CD4-positive, alpha-beta T cell treated with Interleukin-17A for 4 hours (primary cell): ENCODE data around the gene PTOV1.
A peak's percentile ranks its signal among the peaks of the same experiment; 100 is the strongest.

Experiments
- DNase-seq: peaks from one replicate; pipeline ENCODE4 v3.0.0-alpha.2; 2020; ENCODE audit warnings: mixed read lengths

PTOV1 gene

DNA sequence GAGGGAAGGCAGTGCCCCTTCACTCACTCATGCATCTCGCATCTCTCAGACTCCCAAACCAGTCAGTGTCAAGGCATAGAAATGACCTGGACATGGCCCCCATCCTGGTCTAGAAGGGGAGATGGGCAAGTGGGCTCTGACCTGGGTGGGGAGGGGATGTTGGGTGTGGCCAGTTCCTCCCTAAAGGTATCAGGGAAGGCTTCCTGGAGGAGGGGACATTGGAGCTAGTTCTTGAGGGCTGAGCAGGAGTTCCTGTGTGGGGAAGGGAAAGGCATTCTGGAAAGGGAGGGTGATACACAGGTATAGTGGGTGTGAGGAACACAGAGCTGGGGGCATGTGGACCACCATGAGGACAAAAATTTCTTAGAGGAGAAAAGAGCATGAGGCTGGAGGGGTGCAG lies 41.8 kb downstream of the PTOV1 start:
- DNase-seq: no peak

DNA sequence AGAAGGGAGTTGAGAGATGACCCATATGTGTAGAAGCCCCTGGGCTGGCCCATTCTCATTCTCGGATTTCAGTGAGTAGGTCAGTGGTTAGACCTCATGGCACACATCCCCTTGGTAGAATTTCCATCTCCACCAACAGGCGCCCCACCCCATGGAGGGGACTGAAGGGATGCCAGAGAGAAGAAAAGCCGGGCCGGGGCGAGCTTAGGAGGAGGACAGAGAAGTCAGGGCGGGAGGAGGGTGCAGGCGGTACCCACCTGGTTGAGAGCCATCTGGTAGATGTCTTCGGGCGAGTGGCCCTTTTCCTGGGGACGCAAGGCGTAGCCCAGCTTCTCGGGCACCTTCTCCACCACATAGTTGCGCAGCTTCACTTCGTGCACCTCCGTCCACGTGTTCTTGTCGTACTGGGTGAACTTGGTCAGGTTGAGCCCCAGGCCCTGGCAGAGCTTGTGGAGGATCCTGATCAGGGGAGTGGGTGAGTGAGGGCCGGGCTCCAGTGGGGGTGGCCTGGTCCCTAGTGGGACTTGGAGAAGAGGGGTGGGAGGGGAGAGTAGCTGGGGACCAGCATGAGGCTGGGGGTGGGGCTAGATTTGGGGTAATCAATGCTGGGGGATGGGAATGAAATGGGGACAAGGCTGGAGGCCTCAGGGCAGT lies 43.2 kb downstream of the PTOV1 start:
- no peak for DNase-seq

DNA sequence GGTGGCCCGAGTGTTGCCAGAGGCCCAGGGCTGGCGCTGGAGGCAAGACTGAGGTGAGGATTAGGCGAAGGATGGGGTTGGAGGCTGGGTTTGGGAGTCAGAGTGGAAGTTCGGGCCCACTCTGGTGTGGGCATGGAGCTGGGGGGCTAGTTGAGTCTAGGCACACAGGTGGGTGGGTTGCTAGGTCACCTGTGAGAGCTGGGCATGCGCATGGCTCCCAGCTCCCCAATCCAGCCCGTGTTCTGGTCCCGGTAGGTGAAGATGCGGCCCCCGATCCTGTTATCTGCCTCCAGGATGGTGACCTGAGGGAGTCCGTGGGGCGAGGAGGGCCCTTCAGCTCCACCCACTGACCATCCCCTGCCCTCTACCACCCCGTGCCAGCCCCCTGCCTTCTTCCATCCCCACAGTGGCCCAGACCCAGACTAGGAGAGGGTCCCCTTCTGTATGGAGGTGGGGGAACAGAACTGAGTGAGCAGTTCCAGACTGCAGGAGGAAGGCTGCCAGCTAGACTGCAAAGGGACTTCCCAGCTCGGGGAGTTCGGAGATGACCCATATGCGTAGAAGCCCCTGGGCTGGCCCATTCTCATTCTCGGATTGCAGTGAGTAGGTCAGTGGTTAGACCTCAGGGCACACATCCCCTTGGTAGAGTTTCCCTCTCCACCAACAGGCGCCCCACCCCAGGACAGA lies 44.1 kb downstream of the PTOV1 start:
- DNase-seq: no peak

DNA sequence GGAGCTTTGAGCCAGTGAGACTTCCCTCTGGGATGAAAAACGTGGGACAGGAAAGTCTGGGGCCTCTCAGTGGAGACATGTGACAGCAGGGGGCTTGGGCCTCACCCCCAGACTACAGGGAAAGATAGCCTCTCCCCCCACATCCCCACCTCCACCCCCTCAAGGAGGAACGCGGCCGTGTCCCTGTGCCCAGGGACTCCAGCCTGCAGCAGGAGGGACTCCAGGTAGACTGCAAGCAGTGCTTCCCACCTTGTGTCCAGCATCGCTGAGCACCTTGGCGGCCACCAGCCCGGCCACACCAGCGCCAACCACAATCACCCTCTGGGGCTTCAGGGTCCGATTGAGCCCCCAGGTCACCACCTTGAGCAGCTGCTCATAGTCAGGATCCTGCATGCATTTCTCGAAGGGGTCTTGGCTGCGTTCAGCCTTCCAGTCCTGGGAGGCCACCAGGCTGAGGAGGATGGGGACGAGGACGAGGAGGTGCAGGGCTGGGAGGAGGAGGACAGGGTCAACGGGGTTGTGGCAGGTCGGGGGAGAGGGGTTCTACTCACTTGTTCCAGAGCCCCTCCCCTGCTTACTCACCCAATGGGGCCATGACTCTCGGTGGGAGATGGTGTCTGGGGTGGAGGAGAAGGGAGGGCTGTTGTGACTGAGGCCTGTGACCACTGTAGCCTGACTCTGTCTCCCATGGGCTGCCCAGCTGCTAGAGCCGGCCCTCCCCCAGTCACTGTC lies 44.8 kb downstream of the PTOV1 start:
- DNase-seq: no peak

DNA sequence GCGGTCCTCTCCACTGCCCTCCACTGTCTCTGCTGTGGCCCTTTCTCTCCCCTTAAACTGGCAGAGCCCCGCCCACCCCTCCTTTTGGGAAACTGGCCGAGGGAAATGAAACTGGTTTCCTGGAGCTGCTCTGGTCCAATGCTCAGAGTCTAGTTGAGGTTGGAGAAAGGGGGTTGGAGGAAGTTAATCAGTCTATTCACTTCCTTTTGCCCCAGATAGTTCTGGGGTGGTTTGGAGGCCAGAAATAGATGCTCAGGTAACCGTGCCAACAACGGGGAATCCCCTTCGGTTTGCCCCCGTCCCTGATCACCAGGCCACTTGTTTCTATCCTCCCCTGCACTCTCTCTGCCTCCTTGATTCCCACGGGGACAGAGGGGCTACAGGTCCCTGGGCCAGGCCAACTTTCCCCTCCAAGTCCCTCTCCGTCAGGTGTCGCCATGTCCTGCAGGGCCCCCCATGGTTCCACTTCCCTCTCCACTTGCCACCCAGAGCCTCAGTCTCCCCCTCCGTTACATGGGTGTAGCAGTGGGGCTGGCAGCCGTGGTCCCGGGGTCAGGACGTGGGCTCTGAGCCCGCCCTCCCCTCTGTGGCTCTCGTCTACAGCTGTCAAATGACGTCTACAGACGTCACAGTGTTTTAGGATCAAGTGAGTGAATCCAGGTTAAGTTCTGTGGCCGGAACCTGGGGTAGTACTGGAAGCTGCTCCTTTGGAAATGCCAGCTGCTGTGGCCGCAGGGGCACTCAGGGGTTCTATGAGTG lies 46.1 kb downstream of the PTOV1 start, which contains the start of gene IL4I1:
Gene IL4I1, minus strand, starts transcription at position 25 of the 759 bp plus-strand sequence. CDS start 727 bp downstream, outside the sequence.
- DNase-seq: peak; percentile 65

DNA sequence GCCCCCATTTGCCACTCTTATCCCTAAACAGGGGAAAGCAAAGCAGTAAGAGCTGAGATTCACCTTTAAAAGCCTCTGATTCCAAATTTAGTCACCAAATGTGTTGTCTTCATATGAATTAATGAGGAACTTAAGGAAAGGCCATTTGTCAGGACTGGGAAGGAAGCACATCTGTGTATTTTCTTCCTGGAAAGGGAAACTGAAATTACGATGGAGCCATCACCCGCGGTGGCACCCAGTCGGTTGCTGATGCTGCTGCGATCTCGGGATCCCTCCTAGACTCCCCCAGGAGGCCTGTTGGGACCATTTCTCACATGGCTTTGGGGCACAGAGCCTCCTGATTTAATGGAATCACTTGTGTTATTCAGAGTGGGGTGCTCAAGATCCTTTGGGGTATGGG lies 53.2 kb downstream of the PTOV1 start:
- DNase-seq: no peak

DNA sequence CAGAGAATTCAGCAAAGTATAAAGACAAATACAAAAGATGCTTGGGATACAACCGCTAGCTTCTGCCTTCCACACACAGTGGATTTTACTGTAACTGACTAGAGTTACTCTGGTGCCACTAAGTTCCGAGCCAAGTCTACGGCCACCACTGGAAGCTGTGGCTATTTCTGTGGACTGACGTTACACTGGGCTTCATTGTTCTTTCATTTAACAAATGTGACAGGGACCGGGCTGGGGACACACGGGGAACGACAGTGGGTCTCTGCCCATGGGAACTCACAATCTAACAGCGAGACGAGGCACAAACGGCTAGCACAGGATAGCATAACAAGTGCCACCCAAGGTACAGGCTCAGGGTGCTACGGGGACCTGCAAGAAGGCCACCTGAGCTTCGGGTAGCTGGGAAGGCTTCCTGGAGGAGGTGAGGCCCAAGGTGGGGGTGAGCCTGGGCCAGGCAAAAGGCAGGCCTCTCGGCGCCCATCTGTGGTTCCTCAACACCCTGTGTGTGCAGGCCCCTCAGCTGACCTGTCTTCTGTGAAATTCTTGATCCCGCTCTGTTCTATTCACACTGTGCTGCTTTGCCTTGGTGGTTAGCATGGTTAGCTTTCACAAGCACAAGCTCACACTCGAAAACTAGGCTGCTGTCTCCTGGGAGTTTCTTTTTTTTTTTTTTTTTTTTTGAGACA lies 56.1 kb downstream of the PTOV1 start:
- no peak for DNase-seq

DNA sequence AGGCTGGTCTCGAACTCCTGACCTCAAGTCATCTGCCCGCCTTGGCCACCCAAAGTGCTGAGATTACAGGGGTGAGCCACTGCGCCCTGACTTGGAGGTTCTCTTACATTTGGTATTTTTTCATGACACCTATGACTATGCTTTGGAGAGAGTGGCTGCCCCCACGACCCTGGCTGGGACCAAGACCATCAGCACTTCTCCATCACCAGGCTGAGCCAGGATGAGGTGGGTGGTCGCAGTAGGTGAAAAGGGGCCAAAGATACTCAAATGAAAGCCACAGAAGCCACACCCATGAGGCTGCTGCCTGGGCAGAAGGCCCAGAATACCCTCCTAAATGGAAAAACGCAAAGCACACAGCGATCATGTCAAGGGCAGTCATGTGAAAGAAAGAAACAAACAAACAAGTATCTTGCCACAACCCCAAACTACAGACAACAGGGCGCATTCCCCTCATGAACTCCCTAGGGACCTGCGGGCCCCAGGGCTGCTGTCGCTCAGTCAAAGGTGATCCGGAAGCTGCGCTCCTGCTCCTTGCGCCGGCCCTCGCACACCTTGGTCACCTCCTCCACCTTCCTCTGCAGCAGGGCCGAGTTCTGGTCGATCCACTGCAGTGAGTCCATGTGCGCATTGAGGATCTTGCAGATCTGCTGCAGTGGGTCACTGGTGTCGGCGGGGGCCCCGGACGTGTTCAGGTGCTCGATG lies 56.9 kb downstream of the PTOV1 start:
- no peak for DNase-seq

DNA sequence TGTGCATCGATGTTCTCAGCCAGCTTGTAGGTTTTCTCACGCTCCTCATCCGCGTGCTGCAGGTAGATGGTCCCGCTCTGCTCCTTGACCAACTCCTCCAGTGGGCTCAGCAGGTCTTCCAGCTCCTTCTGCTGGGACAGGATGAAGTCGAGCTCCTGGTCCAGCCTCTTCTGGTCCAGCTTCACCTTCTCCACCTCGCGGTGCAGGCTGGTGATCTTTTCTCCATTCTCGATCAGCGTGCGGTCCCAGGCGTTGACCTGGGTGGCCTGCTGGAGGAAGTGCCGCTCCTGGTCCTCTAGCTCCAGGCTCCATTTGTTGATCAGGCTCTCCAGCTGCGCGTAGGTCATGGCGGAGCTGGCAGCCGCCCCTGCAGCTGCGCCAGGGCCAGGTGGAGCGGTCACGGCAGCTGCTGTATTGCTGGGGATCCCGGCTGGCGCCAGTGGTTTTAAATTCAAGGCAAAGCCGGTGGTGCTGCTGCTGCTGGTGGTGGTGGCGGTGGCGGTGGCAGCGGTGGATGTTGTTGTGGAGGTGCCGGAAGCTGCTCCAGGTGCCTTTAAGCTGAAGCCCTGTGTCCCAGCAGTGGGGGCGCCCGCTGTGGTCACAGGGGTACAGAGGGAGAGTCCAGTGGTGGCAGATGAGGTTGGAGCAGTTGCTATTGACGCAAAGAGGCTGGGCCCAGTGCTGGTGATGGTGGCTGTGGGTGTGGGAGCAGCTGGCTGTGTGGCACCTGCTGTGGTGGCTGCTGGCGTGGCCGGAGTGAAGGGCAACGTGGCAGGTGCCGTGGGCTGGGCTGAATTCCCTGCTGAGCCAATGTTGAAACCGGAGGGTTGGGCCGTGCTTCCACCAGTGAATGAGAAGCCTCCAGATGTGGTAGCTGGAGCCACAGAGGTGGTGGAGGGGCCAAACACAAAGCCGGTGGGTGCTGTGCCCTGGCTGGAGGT lies 57.8 kb downstream of the PTOV1 start:
- DNase-seq: no peak

DNA sequence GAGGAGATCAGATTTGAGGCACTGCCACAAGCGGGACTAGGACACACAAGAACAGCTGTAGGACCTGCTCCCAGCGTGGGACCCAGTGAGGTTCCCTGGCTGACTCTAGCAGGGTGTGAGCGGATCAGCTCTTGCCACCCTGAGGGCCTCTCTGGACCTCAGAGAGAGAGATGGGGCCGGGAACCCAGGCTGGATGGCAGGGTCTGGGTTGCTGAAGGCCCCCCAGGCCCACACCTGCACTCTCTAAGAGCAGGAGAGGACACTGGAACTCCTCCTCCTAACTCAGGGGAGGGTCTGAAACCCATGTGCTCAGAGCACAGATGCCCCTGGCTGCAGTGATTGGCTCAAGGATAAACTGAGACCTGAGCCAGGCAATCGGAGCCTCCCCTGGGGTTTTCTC lies 59.2 kb downstream of the PTOV1 start:
- no peak for DNase-seq
